PC-3 (cell line): ENCODE measurements around the gene TBK1.
"Not testable (repeated sequence)": the region's sequence is repeated elsewhere in the genome, so short reads cannot be mapped to it uniquely, and the experiment has no call there.

Source experiments
- CTCF ChIP-seq: fragments of 300-600 bp; sonication (generic); conservative IDR thresholded peaks from 2 replicates; pipeline ENCODE4 v1.5.1; 2017; ENCODE audit warnings: antibody characterized with exemption, low read depth, mild to moderate bottlenecking, low read length
- EZH2 ChIP-seq: fragments of 300-600 bp; sonication (generic); IDR thresholded peaks from one replicate; pipeline ENCODE4 v1.6.1; 2017; ENCODE audit warnings: antibody characterized with exemption, mild to moderate bottlenecking, low read length; ENCODE audit not compliant: unreplicated experiment
- EZH2phosphoT487 ChIP-seq: fragments of 300-600 bp; sonication (generic); IDR thresholded peaks from 2 replicates; pipeline ENCODE4 v1.6.1; 2018; ENCODE audit warnings: mild to moderate bottlenecking, antibody characterized with exemption, low read length, borderline replicate concordance

DNA sequence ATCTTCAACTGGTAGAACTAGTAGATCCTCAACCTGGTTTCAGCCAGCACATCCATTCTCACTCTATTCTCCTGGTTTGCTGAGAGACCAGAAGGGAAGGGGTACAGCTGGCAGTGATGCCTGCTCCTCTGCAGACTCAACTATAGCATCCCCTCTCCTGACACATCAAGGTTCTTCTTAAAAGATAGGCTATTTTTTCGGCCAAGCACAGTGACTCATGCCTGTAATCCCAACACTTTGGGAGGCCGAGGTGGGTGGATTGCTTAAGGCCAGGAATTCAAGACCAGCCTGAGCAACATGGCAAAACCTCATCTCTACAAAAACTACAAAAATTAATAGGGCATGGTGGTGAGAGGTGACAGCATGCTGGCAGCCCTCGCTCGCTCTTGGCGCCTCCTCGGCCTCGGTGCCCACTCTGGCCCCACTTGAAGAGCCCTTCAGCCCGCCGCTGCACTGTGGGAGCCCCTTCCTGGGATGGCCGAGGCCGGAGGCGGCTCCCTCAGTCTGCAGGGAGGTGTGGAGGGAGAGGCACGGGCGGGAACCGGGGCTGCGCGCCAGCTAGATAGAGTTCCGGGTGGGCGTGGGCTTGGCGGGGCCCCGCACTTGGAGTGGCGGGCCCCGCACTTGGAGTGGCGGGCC lies 90.6 kb downstream of the TBK1 start:
- TF ChIP-seq CTCF, EZH2phosphoT487, EZH2: not testable (repeated sequence)
